Central memory CD8-positive, alpha-beta T cell (primary cell): ENCODE data around the gene TMEM184C.

Experiments
- ATAC-seq: fragments of 150-1000 bp; cut with Tn5 transposase; replicated peaks from 2 replicates; pipeline ENCODE4 v1.10.0; 2022; ENCODE audit warnings: mild to moderate bottlenecking, moderate FRiP score, moderate number of reproducible peaks; ENCODE audit not compliant: poor library complexity, severe bottlenecking; ENCODE audit errors: extremely low read depth
- DNase-seq, 2 donors: peaks; one replicate each; pipeline ENCODE4 v3.0.0; 2021; ENCODE audit warnings: low spot score in 2 of 2
- H3K27ac Mint-ChIP-seq: one replicate; pipeline ENCODE4 v1.8.0; 2022; ENCODE audit warnings: low read depth, mild to moderate bottlenecking, moderate library complexity, mixed read lengths
- H3K27me3 Mint-ChIP-seq: one replicate; pipeline ENCODE4 v1.8.0; 2022; ENCODE audit warnings: mixed read lengths
- H3K36me3 Mint-ChIP-seq: one replicate; pipeline ENCODE4 v1.8.0; 2022; ENCODE audit warnings: mild to moderate bottlenecking, moderate library complexity, mixed read lengths; ENCODE audit not compliant: insufficient read depth
- H3K4me1 Mint-ChIP-seq: one replicate; pipeline ENCODE4 v1.8.0; 2022; ENCODE audit warnings: mixed read lengths
- H3K4me3 Mint-ChIP-seq: one replicate; pipeline ENCODE4 v1.8.0; 2022; ENCODE audit warnings: mild to moderate bottlenecking, moderate library complexity, mixed read lengths
- H3K9me3 Mint-ChIP-seq: one replicate; pipeline ENCODE4 v1.8.0; 2022; ENCODE audit warnings: mixed read lengths

TMEM184C gene

DNA sequence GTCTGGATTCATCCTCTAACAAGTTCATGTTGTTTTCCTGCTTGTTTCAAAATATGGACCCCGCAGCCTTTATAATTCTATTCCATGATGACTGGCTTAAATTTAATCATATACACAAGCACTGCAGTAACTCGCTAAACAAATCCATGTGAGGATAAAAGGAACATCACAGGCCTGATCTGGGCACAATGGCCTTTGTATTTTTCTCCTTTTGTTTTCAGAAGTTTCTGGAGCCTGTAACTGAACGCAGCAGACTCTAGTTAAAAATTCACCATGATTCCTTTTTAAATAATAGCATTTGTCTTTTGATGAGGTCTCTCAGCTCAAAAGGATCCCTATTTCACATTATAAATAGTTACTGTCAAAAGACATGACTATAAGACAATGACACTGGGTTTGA, 30.2 kb upstream of the TMEM184C start:
- no peak overlapping the region for H3K27ac Mint-ChIP-seq
- no peaks in the 10 kb centered on the region for H3K36me3 Mint-ChIP-seq
- H3K4me3 Mint-ChIP-seq: no peak overlapping the region
- no peaks in the 10 kb centered on the region for H3K27me3 Mint-ChIP-seq
- ATAC-seq (no peak), DNase-seq (no peak)
- no peaks in the 10 kb centered on the region for H3K4me1 Mint-ChIP-seq
- no peaks in the 10 kb centered on the region for H3K9me3 Mint-ChIP-seq

DNA sequence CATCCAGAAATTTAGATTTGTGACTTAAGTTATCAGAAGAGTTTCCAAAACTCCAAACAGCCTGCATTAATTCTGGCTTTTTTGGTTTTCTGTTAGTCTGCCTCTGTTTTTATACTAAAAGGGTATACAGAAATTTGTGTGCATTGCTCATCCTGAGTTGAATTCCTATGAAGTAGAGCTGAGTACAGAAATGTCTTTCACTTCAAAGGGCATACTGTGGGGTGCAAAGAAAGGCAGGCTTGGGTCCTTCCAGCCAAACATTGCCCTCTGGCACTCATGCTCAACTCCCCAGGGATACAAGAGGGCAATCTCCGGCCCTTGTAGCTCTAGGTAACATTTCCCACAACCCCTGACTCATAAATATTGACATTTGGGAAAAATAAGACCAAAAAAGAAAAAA, 27.6 kb upstream of the TMEM184C start:
- no peaks in the 10 kb centered on the region for H3K9me3 Mint-ChIP-seq
- no peaks in the 10 kb centered on the region for H3K36me3 Mint-ChIP-seq
- peaks cover 5% of the 10 kb centered on the region for H3K4me1 Mint-ChIP-seq
- no peak overlapping the region for H3K4me3 Mint-ChIP-seq
- no peak for DNase-seq
- no peaks in the 10 kb centered on the region for H3K27me3 Mint-ChIP-seq
- no peak overlapping the region for H3K27ac Mint-ChIP-seq
- no peak for ATAC-seq

DNA sequence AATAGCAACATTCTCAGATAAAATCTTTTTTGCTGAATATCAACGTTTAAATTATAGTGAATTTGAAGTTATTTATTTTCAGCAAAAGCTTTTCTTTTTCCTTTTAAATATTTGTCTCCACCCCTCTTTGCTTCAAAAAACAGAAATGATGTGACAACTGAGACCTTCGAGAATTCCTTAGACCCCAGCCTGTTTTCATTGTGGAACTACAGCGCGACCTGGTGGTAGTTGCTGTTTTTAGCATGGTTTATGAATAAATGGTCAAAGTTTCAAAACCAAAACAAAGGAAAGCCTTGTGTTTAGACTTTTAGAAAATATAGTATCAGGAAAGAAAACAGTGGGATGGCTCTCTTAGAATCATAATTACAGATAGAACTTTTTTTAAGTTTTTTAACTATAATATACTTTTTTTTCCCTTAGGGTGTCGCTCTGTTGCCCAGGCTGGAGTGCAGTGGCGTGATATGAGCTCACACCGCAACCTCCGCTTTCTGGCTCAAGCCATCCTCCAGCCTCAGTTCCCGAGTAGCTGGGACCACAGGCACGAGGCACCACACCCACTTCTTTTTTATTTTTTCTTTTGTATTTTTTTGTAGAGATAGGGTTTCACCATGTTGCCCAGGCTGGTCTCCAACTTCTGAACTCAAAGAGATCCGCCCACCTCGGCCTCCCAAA, 26.8 kb upstream of the TMEM184C start:
- H3K27ac Mint-ChIP-seq: no peak overlapping the region
- H3K4me1 Mint-ChIP-seq: peaks cover 6% of the 10 kb centered on the region
- H3K9me3 Mint-ChIP-seq: no peaks in the 10 kb centered on the region
- DNase-seq: no peak
- no peak overlapping the region for H3K4me3 Mint-ChIP-seq
- no peaks in the 10 kb centered on the region for H3K36me3 Mint-ChIP-seq
- H3K27me3 Mint-ChIP-seq: no peaks in the 10 kb centered on the region
- ATAC-seq: no peak

DNA sequence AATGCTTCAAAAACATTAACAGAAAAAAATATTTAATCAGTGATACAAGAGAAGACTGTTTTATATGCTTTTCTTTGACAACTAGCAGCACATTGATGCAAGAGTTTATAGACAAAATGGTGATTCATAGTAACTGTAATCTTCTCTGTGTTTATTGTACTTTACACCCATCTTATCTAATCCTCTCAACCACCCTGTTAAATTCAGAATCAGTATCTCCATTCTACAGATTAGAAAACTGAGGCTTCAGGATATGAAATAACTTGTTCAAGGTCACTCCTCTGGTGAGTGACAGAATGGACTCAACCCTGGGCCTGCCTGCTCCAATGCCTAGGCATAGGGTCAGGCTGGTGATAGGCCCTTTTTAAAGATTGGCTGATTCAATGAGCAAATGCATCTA, 26.1 kb upstream of the TMEM184C start:
- Mint-ChIP-seq H3K4me1 (peaks cover 6% of the 10 kb centered on the region), H3K9me3 (no peaks in the 10 kb centered on the region), H3K36me3 (no peaks in the 10 kb centered on the region), H3K27me3 (no peaks in the 10 kb centered on the region), H3K27ac (no peak overlapping the region), H3K4me3 (no peak overlapping the region)
- DNase-seq (no peak), ATAC-seq (no peak)

DNA sequence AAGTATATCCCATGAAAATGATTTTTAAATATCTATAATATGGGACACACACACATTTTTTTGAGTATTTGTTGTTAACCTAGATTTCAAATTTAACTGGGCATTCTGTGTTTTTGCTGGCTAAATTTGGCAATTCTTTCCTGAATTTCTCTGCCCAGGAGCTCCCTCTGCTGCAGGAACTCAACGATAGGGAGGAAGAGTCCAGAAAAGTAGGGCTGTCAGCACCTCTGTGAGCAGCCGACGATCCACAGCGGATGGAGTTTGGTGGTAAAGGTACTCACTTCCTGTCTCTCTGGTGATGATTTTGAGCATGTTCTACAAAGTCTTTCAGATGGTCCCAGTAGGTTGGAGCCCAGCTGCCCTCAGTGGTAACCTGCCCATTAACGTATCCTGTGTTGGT, 23.1 kb upstream of the TMEM184C start:
- Mint-ChIP-seq H3K27ac (no peak overlapping the region), H3K36me3 (no peaks in the 10 kb centered on the region), H3K27me3 (no peaks in the 10 kb centered on the region), H3K9me3 (no peaks in the 10 kb centered on the region), H3K4me1 (peaks cover 6% of the 10 kb centered on the region), H3K4me3 (no peak overlapping the region)
- no peak for ATAC-seq
- no peak for DNase-seq

DNA sequence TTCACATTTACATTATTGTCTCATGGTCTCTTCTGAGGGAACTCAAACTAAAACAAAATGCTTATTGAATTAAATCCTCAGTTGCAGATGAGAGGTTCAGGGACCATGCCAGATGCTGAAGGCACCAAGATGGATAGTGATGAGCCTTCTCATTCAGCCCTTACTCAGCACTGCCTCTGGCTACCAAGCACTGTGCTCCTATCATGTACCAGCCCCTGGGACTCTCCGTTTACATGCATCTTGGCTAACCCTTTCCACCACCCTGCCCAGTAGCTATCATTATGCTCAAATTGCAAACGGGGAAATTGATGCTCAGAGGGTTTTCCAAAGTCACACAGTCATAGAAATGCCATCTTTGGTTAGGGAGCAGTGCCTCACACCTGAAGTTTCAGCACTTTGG, 22.6 kb upstream of the TMEM184C start:
- H3K4me1 Mint-ChIP-seq: peaks cover 6% of the 10 kb centered on the region
- H3K36me3 Mint-ChIP-seq: no peaks in the 10 kb centered on the region
- H3K4me3 Mint-ChIP-seq: no peak overlapping the region
- H3K27ac Mint-ChIP-seq: no peak overlapping the region
- no peaks in the 10 kb centered on the region for H3K9me3 Mint-ChIP-seq
- H3K27me3 Mint-ChIP-seq: no peaks in the 10 kb centered on the region
- no peak for ATAC-seq
- no peak for DNase-seq

DNA sequence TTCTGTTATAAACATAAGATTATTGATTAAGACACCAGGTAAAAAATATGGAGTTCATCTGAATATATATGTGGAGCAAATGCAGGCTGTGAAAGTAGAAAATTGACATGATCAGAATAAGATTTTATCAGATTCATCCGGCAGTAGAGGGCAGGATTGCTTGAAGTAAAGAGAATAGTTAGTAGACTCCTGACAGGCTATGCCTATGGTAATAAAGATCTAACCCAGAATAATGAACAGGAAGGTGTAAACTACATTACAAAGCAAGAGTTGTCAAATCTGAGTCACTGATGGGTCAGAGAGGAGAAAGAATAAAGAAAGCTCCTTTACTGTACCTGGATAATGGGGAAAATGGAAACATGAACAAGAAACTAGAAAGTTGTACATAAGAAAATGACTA, 20.8 kb upstream of the TMEM184C start:
- Mint-ChIP-seq H3K4me1 (peaks cover 6% of the 10 kb centered on the region), H3K9me3 (no peaks in the 10 kb centered on the region), H3K36me3 (no peaks in the 10 kb centered on the region), H3K27ac (no peak overlapping the region), H3K4me3 (no peak overlapping the region), H3K27me3 (peaks cover 9% of the 10 kb centered on the region)
- no peak for DNase-seq
- ATAC-seq: no peak

DNA sequence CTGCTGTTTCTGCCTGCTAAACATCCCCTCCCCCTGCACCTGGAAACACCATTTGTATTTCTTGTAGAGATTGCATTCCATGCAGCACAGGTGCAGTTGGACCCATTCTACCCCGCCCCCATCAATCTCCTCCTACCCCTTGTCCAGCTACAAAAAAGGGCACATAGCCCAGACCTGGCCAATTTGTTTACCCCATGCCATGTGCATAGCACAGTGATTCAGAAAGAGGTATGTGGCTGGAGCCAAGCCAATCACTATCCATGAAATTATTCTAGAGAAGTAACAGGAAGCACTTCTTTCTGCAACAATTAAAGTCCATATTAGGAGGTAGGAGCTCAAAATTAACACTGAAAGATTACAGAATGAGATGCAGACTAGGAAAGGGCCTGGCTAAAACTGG, 20.2 kb upstream of the TMEM184C start:
- no peaks in the 10 kb centered on the region for H3K36me3 Mint-ChIP-seq
- no peaks in the 10 kb centered on the region for H3K9me3 Mint-ChIP-seq
- peaks cover 12% of the 10 kb centered on the region for H3K27me3 Mint-ChIP-seq
- peaks cover 6% of the 10 kb centered on the region for H3K4me1 Mint-ChIP-seq
- no peak for DNase-seq
- no peak overlapping the region for H3K27ac Mint-ChIP-seq
- ATAC-seq: no peak
- H3K4me3 Mint-ChIP-seq: no peak overlapping the region

DNA sequence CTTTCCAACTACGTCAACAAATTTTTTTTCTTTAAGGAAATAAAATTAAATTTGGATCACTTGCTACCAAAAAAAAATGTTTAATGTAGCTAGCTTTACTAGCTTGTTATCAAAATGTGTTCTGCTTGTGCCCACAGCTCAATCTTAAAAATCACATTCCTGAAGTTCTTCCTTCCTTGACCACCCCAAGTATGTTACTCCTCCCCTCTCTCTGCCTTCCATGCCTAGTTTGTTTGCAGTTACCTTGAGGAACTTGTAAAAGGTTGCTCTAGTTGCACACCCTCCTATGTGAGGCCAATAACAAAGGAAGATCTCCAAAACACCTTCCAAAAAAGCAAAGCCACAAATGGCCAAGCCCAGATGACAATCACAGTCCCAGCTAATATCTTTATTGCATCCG, 19.6 kb upstream of the TMEM184C start:
- Mint-ChIP-seq H3K4me1 (peaks cover 6% of the 10 kb centered on the region), H3K27ac (no peak overlapping the region), H3K36me3 (no peaks in the 10 kb centered on the region), H3K4me3 (no peak overlapping the region), H3K9me3 (no peaks in the 10 kb centered on the region), H3K27me3 (peaks cover 18% of the 10 kb centered on the region)
- ATAC-seq: no peak
- no peak for DNase-seq

DNA sequence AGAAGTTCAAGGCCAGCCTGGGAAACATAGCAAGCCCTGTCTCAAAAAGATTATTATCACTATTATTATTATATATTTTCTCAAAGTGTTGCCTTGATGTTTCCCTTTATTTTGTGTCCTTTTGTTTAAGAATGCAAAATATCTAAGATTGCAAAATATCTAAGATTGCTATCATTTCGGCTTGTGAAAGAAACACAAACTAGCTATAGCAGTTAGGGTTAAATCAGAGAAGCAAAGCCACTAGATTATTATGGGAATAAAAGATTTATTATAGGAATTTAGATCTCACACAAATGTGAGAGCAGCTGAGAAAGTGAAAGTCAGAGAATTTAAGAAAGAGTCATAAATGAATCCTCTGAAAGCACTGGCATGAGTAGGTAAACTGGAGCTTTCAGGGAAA, 18.0 kb upstream of the TMEM184C start:
- Mint-ChIP-seq H3K27me3 (peaks cover 20% of the 10 kb centered on the region), H3K27ac (no peak overlapping the region), H3K4me1 (peaks cover 5% of the 10 kb centered on the region), H3K4me3 (no peak overlapping the region), H3K9me3 (no peaks in the 10 kb centered on the region), H3K36me3 (no peaks in the 10 kb centered on the region)
- ATAC-seq (no peak), DNase-seq (no peak)

DNA sequence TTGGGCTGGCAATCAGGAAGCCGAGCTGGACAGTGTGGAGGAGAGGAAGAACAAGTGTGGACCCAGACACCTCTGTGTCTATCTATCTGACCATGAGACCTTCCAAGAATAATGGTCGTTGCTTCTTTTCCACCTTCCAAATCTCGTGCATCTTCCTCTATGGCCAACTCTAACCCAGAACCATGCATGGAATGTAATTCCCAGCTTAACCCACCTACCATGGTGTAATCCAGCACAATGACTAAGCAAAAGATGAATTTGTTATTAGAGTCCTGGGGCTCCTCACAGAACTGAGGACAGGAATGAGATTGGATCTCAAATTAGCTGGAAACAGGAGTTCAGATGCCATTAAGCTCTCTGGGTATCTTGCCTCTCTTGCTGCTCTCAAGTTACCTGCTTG, 17.4 kb upstream of the TMEM184C start:
- peaks cover 20% of the 10 kb centered on the region for H3K27me3 Mint-ChIP-seq
- no peaks in the 10 kb centered on the region for H3K36me3 Mint-ChIP-seq
- H3K9me3 Mint-ChIP-seq: no peaks in the 10 kb centered on the region
- no peaks in the 10 kb centered on the region for H3K4me1 Mint-ChIP-seq
- no peak overlapping the region for H3K4me3 Mint-ChIP-seq
- ATAC-seq (no peak), DNase-seq (no peak)
- H3K27ac Mint-ChIP-seq: no peak overlapping the region

DNA sequence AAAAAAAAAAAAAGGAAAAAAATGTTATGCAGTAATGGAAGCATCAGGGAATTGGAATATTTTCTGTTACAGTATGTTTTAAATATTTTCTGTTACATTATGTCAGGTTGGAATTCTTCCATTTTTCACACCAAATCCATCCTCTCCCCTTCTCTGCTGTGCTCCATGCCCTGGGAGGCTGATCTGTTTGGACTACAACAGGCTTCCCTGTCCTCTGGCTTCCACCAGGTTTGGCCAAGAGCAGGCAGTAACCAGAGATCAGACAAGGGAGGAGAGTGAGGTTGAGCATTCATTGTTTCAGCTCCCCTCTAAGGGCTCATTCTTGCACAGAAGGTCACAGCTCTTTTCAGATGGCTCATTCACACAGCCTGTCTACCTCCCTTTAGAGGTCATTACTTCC, 11.7 kb upstream of the TMEM184C start:
- no peak overlapping the region for H3K27ac Mint-ChIP-seq
- DNase-seq (no peak), ATAC-seq (no peak)
- no peaks in the 10 kb centered on the region for H3K4me1 Mint-ChIP-seq
- no peaks in the 10 kb centered on the region for H3K9me3 Mint-ChIP-seq
- H3K36me3 Mint-ChIP-seq: no peaks in the 10 kb centered on the region
- H3K4me3 Mint-ChIP-seq: no peak overlapping the region
- H3K27me3 Mint-ChIP-seq: peaks cover 37% of the 10 kb centered on the region

DNA sequence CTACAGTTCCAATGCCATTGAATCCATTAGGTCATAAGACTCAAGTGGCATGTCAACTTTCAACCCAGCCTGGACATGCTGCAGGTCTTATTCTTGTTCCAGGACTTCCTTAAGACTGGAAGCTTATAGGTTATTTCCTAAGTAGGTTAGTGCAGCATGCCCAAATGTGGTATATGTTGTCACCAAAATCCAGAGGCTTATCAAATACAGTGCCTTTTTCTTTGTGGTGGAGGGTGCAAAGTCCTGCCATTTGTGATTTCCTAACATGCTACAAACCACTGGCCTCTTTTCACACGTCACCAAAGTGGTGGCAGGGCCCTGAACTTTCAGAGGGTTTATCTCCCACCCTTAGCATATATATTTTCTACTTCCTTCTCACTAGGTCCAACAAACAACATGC, 9.7 kb upstream of the TMEM184C start:
- ATAC-seq: no peak
- Mint-ChIP-seq H3K4me1 (no peaks in the 10 kb centered on the region), H3K27me3 (peaks cover 25% of the 10 kb centered on the region), H3K27ac (no peak overlapping the region), H3K4me3 (no peak overlapping the region), H3K9me3 (no peaks in the 10 kb centered on the region), H3K36me3 (no peaks in the 10 kb centered on the region)
- no peak for DNase-seq

DNA sequence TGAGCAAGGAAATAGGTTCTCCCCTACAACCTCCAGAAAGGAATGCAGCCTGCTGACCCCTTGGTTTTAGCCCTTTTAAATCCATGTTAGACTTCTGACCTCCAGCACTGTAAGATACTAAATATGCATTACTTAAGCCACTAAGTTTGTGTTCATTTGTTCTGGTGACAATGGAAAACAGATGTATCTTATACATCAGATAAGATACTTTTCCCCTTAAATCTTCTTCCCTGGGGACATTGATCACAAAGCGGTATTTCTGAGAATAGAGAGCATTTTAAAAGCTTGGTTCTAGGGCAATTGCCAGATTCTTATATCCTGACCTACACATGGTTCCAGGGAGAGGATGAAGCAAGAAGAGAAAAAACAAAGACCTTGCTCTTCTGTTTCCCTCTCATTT, 6.5 kb upstream of the TMEM184C start:
- H3K9me3 Mint-ChIP-seq: no peaks in the 10 kb centered on the region
- H3K4me3 Mint-ChIP-seq: no peak overlapping the region
- no peaks in the 10 kb centered on the region for H3K4me1 Mint-ChIP-seq
- peaks cover 27% of the 10 kb centered on the region for H3K27me3 Mint-ChIP-seq
- H3K27ac Mint-ChIP-seq: no peak overlapping the region
- no peaks in the 10 kb centered on the region for H3K36me3 Mint-ChIP-seq
- DNase-seq: no peak
- no peak for ATAC-seq
